Stimulated activated CD8-positive, alpha-beta memory T cell treated with anti-CD3 and anti-CD28 coated beads, Interleukin-12 subunit alpha, Interleukin-12 subunit beta, amount 100 ng/mL, for 1 hour (primary cell): ENCODE data around the gene NDFIP1.

Experiments used
- DNase-seq: peaks from one replicate; pipeline ENCODE4 v3.0.0-alpha.2; 2020; ENCODE audit warnings: low read depth

NDFIP1 gene

DNA sequence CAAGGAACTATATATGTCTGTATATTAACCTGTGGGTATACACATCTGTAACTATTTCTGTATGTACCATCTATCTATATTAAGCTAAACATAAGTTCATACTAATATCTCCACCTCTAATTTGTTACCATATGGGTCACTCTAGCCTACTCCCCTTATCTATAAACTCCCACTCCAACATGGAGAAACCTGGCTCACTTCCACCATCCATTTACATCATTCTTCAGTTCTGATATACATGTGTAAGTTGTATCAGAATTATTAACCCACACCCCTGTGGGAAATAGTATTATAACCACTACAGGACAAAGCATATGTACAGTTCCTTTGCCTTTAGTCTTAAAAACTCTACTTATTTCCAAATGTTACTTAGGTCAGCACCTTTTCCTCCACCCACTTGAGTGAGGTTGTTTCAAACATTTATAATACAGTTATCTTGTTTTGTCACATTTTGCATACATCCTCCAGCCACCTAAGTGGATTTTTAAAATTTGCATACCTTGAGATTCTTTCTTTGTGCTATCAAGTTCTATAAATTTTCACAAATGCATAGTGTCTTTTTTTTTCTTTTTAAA, 10.6 kb downstream of the NDFIP1 start:
- DNase-seq, result no peak

- no peak for DNase-seq
Measured at GRCh38 chr5:142120247-142120935, 11.8 kb downstream of the NDFIP1 start.

DNA sequence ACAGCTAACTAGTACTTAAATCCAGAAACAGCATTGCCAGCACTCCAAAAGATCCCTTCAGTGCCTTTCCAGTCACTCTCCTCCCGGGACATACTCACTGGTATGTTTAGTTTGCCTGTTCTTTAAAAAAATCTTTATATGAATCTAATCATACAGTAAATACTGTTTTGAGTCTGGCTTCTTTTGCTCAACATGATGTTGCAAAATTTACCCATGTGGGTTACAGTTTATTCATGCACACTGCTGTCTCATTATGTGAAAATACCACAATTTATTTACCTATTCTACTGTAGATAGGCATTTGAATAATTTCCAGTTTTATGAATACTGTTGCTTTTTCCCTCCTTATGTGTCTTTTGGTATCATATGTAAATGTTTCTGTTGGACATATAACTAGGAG, 13.5 kb downstream of the NDFIP1 start:
- no peak for DNase-seq

DNA sequence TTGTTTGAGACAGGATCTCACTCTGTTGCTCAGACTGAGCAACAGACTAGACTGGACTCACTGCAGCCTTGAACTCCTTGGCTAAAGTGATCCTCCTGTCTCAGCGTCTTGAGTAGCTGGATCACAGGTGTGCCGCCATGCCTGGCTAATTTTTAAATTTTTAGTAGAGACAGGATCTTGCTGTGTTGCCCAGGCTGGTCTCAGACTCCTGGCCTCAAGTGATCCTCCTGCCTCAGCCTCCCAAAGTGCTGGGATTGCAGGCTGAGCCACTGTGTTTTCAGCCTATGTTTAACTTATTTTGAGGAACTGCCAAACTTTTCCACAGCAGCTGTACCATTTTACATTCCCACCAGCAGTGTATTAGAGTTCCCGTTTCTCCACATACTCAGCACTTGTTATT, 16.8 kb downstream of the NDFIP1 start:
- no peak for DNase-seq

- DNase-seq, result no peak
Measured at GRCh38 chr5:142125963-142126362, 17.4 kb downstream of the NDFIP1 start.

DNA sequence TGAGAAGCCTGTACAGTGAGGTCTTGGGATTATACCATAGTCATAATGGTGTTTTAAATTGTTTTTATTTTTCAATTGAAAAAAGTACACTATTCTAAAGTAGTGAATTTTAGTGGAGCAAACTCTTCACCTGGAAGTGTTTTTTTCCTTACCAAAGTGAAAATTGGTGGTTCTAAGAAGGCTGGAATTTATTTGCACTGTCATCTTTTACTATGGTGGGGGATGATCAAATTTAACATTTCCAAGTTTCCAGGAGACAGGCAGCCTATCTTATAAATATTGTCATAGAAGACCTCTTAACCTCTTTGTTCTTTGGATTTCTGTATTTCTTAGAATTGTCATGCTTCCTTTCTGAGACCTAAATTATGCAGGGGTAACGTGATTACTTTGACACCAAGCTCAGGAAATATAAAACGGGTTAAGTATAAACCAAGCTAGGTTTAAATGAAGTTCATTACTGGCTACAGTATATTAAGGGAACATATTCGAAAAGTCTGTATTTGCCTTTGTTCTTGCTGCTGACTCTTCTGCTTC, 20.2 kb downstream of the NDFIP1 start:
- DNase-seq, result no peak

DNA sequence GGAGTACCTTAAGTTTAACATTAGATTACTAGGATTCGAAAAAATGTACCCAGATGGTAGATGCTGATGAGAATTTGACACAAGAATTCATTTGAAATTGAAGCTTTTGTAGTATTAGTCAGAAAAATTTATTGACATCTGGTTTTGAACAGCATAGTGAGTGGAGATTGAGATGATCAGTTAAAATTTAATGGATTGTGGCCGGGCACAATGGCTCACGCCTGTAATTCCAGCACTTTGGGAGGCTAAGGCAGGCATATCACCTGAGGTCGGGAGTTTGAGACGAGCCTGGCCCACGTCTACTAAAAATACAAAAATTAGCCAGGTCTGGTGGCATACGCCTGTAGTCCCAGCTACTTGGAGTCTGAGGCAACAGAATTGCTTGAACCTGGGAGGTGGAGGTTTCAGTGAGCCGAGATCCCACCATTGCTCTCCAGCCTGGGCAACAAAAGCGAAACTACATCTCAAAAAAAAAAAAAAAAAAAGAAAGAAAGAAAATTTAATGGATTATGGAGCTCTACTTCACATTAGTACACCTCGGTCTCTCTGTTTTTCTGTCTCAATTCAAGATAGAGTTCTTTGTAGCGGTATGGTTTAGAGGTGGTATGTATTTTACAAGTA, 21.0 kb downstream of the NDFIP1 start:
- no peak for DNase-seq

DNA sequence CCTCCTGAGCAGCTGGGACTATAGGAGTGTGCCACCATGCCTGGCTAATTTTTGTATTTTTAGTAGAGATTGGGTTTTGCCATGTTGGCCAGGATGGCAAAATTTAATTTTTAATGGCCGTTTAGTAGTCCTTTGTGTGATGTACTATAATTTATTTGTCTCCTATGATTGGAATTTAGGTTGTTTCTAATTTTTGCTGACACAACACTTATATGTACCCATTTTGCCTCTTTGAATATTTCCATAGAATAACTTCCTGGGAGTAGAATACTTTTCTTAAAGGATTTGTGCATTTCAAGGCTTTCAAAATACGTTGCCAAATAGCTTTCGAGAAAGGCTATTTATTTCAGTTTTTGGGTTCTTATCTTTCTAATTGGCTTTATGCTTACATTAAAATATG, 22.8 kb downstream of the NDFIP1 start:
- no peak for DNase-seq

DNA sequence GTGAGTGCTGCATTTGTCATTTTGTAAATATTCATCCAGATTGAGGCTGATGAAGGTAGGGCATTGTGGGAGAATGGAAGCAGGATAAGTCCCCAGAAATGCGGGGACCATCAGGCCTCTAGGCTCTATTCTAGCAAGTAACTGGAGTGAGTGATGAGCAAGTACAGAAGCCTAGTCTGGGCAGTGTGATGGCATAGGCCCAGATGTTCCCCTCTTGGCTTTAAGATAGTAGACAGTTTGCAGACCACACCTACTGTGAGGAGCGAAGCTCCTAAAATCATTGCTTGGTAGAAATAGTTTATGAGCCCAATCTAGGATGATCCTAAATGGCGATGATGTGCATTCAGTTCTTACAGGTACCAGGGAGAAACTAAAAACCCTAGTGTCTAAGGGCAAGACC, 24.3 kb downstream of the NDFIP1 start:
- DNase-seq, result no peak

DNA sequence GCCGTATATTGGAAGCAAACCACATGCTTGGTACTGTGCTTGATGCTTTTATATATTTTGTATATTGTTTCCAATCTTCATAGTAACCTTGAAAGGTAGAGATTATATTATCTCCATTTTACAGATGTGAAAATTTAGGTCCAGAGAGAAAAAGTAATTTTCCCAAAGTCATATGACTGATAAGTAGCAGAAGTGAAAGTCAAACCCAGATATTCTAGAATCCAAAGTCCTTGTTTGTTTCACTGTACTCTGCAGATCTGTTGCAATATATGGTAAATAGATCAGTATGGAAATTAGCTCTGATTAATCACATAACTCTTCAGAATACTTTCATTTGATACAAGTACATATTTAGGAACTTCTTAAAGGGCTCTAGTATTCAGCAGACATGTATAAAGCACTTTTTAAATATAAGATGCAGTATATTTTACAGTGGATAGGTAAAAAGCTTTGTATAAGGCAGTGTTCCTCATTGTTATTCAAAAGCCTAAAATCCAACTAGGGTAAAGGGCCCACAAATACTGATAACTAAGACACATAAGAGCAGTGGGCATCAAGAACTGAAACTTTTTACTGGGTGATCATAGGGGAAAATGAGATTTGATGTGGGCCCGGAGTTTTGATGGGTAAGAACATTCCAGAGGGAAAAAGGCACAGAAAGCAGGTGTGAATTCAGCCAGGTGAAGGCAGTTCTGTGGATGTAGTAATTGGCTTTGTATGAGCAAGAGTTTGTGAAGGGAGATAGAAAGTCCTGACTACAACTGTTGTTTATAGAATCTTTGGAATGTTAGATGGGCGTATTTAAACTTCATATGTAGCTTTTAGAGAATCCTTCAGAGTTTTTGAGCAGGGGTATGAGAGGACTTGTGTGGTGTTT, 25.0 kb downstream of the NDFIP1 start:
- no peak for DNase-seq

- DNase-seq, result no peak
Measured at GRCh38 chr5:142134331-142135010, 25.9 kb downstream of the NDFIP1 start.

DNA sequence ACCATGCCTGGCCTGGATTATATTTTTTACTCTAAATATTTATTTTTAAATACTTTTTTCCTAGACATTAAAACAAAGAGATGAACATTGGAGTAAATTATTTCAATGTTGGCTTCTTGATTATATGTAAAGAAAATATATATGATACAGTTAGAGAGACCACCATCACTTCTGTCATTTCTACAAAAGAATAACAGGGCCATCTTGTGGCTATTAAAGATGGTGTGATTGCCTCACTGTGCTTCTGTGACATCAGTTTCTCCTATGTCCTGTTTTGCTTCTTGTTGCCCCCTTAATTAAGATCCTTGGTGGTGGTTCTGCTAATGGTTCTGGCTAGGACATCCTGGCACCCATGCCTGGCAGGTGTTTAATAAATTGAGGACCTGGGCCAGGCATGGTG, 32.9 kb downstream of the NDFIP1 start:
- no peak for DNase-seq

GRCh38 chr5:142143878-142144277, 35.3 kb downstream of the NDFIP1 start:
- no peak for DNase-seq

DNA sequence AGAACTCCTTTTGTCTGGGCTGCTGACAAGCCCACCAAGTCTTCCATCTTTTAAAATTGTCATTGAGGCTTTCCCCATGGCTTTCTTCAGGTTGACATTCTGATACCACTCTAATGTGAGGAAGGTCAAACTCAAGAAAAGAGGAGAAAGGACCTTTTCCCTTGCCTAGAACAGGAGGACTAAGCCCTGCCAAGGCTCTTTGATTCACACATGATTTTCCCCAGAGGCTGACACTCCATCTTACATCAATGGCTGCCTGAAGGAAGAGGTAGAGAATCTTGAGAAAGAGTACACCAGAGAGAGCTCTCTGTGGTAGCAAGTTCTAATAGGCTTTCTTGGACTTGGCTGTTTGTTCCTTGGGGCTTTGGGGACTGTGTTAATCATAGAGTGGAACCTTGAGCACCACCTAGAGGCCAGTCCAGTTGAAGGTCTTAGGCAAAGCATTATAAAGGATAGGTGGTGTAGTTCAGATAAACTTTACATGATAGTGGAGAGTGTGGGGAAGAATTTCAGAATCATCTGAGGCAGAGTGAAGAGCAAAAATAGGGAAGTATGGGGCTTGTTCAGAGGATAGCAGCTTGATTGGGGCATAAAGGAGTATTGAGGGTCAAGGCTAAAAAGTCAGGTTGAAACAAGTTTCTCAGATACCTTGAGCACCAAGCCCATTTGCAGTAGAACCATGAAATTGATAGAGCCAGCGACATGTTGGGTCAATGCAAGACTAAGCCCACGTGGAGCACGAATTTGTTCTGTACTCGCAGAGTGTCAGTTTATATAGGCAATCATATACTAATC, 36.7 kb downstream of the NDFIP1 start:
- peak; percentile 33 for DNase-seq

DNA sequence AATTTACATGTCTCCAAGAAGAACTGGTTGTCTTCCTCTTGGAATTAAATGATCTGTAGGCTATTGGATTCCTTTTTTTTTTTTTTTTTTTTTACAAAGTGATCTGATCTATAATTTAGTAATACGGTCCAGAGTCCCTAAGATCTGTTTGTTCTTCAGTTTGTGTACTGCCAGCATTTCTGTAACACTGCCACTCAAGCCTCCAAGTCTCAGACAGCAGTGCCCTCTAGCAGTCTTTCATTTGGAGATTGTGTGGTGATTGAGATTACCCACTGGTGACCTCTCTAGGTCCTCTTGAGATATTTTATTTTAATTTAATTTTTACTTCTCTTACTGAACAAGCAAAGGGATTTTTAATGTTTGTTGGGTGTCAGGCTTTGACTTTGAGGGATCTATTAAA, 40.8 kb downstream of the NDFIP1 start:
- no peak for DNase-seq

DNA sequence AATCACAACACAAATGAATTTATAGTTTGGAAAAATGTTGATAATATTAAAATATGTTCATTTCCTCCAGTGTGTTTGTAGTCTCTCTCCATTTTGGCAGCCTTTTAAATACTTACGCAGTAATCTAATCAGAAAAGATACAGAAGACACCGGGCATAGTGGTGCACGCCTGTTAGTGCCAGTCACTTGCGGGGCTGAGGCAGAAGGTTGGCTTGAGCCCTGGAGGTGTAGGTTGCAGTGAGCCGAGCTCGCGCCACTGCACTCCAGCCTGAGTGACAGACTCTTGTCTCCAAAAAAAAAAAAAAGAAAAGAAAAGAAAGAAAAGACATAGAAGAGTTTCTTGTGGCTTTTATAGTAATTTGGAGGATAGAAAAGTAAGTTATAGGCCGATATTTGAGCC, 41.9 kb downstream of the NDFIP1 start:
- DNase-seq, result no peak

DNA sequence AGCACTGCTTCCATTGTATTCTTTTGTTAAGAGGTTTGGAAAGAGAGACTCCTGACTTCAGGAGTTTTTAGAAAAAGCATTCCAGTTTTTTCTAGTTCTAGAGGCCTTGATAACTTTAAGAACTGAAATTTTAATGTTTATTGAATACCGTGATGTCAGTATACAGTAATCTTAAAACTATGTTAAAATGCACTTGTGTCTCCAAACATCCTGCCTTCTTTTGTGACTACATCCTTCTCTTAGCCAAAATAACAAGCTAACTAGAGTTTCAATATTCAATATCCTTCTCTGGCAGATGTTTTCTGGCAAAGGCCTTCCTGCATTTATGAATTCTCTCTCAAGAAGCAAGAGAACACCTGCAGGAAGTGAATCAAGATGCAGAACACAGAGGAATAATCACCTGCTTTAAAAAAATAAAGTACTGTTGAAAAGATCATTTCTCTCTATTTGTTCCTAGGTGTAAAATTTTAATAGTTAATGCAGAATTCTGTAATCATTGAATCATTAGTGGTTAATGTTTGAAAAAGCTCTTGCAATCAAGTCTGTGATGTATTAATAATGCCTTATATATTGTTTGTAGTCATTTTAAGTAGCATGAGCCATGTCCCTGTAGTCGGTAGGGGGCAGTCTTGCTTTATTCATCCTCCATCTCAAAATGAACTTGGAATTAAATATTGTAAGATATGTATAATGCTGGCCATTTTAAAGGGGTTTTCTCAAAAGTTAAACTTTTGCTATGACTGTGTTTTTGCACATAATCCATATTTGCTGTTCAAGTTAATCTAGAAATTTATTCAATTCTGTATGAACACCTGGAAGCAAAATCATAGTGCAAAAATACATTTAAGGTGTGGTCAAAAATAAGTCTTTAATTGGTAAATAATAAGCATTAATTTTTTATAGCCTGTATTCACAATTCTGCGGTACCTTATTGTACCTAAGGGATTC, 43.1 kb downstream of the NDFIP1 start:
- DNase-seq, result peak; percentile 27

GRCh38 chr5:142152384-142152732, 43.8 kb downstream of the NDFIP1 start:
- no peak for DNase-seq

GRCh38 chr5:142153674-142154448, 45.3 kb downstream of the NDFIP1 start:
- DNase-seq, result no peak
